ENCODE results near the gene USP32. TPM values are rescaled to one million over a fixed set of nuclear protein-coding genes. Genes with fewer than 3 reads are reported as not detected.

The USP32 gene
- total RNA-seq, 1 experiment from 2014 or later, result 103 TPM

DNA sequence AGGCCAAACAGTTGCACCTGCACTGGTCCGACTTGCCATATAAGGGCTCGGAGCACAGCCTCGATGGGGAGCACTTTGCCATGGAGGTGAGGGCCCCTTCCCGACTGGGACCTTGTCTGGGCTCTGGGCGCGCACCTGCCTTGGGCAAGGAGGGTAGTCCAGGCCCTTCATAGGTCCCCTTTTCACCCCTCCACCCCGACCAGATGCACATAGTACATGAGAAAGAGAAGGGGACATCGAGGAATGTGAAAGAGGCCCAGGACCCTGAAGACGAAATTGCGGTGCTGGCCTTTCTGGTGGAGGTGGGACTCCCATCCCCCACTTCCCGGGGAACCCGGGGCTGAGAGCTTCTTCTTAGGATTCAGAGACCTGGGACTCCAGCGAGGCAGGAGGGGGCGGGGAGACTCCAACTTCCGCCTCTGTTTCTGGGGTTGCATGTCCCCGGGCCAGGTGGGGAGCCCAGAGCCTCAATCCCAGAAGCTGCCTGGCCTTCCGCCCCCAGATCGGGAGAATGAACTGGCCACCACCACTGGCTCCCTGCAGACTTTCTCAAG lies 234.4 kb downstream of the USP32 start:
- POLR2A ChIA-PET, result interaction anchor here (1.0 kb wide), 1 partner anchor 13 kb away, joined by 3 read pairs; no protein-coding TSS in a partner anchor
- H3K4me3 Mint-ChIP-seq, result no peak overlapping the region
- DNase-seq (ENCODE audit: low spot score) (no peak), ATAC-seq (no peak)
- H3K9me3 Mint-ChIP-seq, result no peaks in the 10 kb centered on the region
- CTCF ChIA-PET, result interaction anchor here (0.6 to 3.0 kb wide), 6 partner anchors 10 to 79 kb away, joined by 3 to 20 read pairs (median 4); partner anchors contain the start of gene HEATR6
- no peaks in the 10 kb centered on the region for H3K27me3 Mint-ChIP-seq (ENCODE audit: low read depth)
- no peaks in the 10 kb centered on the region for H3K36me3 Mint-ChIP-seq
- no peak overlapping the region for H3K27ac Mint-ChIP-seq
- TF ChIP-seq ATF1 (CRISPR knock-in tag; IDR thresholded peaks at IDR 0.05), result no peak
- no peak for TF ChIP-seq ZNF219 (CRISPR knock-in tag; IDR thresholded peaks at IDR 0.05; ENCODE audit: borderline replicate concordance)
- TF ChIP-seq NFATC4 (CRISPR knock-in tag; IDR thresholded peaks at IDR 0.05), result no peak
- H3K4me1 Mint-ChIP-seq, result peaks cover 63% of the 10 kb centered on the region

DNA sequence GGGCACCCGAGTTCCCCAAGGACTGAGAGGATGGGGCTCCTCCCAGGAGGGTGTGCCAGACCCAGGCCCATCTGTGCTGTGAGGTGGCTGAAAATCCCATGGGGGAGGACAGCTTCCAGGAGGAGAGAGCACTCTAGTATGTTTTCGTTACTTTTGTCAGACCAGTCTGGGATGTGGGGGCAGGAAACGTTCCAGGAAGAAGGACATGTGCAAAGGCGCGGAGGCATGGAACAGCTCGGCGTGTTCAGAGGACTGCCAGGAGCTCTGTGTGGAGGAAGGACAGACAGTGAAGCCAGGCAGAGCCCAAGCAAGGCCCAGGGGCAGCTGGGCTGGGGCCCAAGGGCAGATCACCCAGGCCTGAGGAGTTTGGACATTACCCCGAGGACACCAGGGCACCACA lies 235.2 kb downstream of the USP32 start:
- ATAC-seq (no peak), DNase-seq (ENCODE audit: low spot score) (no peak)
- no peak overlapping the region for H3K27ac Mint-ChIP-seq
- TF ChIP-seq ZNF396 (CRISPR knock-in tag; IDR thresholded peaks at IDR 0.05; ENCODE audit: borderline replicate concordance) (no peak), NR1H2 (CRISPR knock-in tag; IDR thresholded peaks at IDR 0.05) (no peak), ELF4 (CRISPR knock-in tag; IDR thresholded peaks at IDR 0.05; ENCODE audit: low read depth) (no peak), ZNF138 (CRISPR knock-in tag; conservative IDR thresholded peaks at IDR 0.05) (no peak), HMGA2 (CRISPR knock-in tag; IDR thresholded peaks at IDR 0.05) (no peak), ZNF423 (CRISPR knock-in tag; IDR thresholded peaks at IDR 0.05) (no peak), CREB1 (CRISPR knock-in tag; IDR thresholded peaks at IDR 0.05) (no peak)
- TF ChIP-seq, protein P1, sequence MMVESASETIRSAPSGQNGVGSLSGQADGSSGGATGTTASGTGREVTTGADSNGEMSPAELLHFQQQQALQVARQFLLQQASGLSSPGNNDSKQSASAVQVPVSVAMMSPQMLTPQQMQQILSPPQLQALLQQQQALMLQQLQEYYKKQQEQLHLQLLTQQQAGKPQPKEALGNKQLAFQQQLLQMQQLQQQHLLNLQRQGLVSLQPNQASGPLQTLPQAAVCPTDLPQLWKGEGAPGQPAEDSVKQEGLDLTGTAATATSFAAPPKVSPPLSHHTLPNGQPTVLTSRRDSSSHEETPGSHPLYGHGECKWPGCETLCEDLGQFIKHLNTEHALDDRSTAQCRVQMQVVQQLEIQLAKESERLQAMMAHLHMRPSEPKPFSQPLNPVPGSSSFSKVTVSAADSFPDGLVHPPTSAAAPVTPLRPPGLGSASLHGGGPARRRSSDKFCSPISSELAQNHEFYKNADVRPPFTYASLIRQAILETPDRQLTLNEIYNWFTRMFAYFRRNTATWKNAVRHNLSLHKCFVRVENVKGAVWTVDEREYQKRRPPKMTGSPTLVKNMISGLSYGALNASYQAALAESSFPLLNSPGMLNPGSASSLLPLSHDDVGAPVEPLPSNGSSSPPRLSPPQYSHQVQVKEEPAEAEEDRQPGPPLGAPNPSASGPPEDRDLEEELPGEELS (CRISPR knock-in tag; IDR thresholded peaks at IDR 0.05), result no peak
- TF ChIP-seq, protein P2, sequence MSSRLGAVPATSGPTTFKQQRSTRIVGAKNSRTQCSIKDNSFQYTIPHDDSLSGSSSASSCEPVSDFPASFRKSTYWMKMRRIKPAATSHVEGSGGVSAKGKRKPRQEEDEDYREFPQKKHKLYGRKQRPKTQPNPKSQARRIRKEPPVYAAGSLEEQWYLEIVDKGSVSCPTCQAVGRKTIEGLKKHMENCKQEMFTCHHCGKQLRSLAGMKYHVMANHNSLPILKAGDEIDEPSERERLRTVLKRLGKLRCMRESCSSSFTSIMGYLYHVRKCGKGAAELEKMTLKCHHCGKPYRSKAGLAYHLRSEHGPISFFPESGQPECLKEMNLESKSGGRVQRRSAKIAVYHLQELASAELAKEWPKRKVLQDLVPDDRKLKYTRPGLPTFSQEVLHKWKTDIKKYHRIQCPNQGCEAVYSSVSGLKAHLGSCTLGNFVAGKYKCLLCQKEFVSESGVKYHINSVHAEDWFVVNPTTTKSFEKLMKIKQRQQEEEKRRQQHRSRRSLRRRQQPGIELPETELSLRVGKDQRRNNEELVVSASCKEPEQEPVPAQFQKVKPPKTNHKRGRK (CRISPR knock-in tag; IDR thresholded peaks at IDR 0.05; ENCODE audit: borderline replicate concordance), result no peak
- TF ChIP-seq, protein P3, sequence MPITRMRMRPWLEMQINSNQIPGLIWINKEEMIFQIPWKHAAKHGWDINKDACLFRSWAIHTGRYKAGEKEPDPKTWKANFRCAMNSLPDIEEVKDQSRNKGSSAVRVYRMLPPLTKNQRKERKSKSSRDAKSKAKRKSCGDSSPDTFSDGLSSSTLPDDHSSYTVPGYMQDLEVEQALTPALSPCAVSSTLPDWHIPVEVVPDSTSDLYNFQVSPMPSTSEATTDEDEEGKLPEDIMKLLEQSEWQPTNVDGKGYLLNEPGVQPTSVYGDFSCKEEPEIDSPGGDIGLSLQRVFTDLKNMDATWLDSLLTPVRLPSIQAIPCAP (CRISPR knock-in tag; IDR thresholded peaks at IDR 0.05), result no peak
- TF ChIP-seq, protein P4, sequence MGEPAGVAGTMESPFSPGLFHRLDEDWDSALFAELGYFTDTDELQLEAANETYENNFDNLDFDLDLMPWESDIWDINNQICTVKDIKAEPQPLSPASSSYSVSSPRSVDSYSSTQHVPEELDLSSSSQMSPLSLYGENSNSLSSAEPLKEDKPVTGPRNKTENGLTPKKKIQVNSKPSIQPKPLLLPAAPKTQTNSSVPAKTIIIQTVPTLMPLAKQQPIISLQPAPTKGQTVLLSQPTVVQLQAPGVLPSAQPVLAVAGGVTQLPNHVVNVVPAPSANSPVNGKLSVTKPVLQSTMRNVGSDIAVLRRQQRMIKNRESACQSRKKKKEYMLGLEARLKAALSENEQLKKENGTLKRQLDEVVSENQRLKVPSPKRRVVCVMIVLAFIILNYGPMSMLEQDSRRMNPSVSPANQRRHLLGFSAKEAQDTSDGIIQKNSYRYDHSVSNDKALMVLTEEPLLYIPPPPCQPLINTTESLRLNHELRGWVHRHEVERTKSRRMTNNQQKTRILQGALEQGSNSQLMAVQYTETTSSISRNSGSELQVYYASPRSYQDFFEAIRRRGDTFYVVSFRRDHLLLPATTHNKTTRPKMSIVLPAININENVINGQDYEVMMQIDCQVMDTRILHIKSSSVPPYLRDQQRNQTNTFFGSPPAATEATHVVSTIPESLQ (CRISPR knock-in tag; IDR thresholded peaks at IDR 0.05), result no peak
- TF ChIP-seq, protein P5, sequence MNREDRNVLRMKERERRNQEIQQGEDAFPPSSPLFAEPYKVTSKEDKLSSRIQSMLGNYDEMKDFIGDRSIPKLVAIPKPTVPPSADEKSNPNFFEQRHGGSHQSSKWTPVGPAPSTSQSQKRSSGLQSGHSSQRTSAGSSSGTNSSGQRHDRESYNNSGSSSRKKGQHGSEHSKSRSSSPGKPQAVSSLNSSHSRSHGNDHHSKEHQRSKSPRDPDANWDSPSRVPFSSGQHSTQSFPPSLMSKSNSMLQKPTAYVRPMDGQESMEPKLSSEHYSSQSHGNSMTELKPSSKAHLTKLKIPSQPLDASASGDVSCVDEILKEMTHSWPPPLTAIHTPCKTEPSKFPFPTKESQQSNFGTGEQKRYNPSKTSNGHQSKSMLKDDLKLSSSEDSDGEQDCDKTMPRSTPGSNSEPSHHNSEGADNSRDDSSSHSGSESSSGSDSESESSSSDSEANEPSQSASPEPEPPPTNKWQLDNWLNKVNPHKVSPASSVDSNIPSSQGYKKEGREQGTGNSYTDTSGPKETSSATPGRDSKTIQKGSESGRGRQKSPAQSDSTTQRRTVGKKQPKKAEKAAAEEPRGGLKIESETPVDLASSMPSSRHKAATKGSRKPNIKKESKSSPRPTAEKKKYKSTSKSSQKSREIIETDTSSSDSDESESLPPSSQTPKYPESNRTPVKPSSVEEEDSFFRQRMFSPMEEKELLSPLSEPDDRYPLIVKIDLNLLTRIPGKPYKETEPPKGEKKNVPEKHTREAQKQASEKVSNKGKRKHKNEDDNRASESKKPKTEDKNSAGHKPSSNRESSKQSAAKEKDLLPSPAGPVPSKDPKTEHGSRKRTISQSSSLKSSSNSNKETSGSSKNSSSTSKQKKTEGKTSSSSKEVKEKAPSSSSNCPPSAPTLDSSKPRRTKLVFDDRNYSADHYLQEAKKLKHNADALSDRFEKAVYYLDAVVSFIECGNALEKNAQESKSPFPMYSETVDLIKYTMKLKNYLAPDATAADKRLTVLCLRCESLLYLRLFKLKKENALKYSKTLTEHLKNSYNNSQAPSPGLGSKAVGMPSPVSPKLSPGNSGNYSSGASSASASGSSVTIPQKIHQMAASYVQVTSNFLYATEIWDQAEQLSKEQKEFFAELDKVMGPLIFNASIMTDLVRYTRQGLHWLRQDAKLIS (CRISPR knock-in tag; IDR thresholded peaks at IDR 0.05; ENCODE audit: borderline replicate concordance), result no peak
- TF ChIP-seq, protein P6, sequence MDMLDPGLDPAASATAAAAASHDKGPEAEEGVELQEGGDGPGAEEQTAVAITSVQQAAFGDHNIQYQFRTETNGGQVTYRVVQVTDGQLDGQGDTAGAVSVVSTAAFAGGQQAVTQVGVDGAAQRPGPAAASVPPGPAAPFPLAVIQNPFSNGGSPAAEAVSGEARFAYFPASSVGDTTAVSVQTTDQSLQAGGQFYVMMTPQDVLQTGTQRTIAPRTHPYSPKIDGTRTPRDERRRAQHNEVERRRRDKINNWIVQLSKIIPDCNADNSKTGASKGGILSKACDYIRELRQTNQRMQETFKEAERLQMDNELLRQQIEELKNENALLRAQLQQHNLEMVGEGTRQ (CRISPR knock-in tag; IDR thresholded peaks at IDR 0.05), result no peak
- TF ChIP-seq, protein P7, sequence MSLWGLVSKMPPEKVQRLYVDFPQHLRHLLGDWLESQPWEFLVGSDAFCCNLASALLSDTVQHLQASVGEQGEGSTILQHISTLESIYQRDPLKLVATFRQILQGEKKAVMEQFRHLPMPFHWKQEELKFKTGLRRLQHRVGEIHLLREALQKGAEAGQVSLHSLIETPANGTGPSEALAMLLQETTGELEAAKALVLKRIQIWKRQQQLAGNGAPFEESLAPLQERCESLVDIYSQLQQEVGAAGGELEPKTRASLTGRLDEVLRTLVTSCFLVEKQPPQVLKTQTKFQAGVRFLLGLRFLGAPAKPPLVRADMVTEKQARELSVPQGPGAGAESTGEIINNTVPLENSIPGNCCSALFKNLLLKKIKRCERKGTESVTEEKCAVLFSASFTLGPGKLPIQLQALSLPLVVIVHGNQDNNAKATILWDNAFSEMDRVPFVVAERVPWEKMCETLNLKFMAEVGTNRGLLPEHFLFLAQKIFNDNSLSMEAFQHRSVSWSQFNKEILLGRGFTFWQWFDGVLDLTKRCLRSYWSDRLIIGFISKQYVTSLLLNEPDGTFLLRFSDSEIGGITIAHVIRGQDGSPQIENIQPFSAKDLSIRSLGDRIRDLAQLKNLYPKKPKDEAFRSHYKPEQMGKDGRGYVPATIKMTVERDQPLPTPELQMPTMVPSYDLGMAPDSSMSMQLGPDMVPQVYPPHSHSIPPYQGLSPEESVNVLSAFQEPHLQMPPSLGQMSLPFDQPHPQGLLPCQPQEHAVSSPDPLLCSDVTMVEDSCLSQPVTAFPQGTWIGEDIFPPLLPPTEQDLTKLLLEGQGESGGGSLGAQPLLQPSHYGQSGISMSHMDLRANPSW (CRISPR knock-in tag; conservative IDR thresholded peaks at IDR 0.05; ENCODE audit: low read depth), result no peak
- no peaks in the 10 kb centered on the region for H3K9me3 Mint-ChIP-seq
- no peaks in the 10 kb centered on the region for H3K36me3 Mint-ChIP-seq
- ChIA-PET CTCF (interaction anchor here (0.9 to 1.4 kb wide), 2 partner anchors 11 to 17 kb away, joined by 3 to 11 read pairs; no protein-coding TSS in a partner anchor), POLR2A (no interaction called here)
- H3K27me3 Mint-ChIP-seq (ENCODE audit: low read depth), result peaks cover 3% of the 10 kb centered on the region
- H3K4me1 Mint-ChIP-seq, result peaks cover 59% of the 10 kb centered on the region
- no peak overlapping the region for H3K4me3 Mint-ChIP-seq

Data from WTC11 (cell line).